Body of pancreas (tissue), 4 donors: ENCODE measurements around the gene ASB2. TPM values are rescaled to one million over a fixed set of nuclear protein-coding genes. Genes with fewer than 3 reads are reported as not detected.
A peak's percentile ranks its signal among the peaks of the same experiment; 100 is the strongest.

ENCODE experiments used
- ATAC-seq: fragments of 150-250 bp; one replicate; pipeline ENCODE4 v1.9.1; 2016
- DNase-seq, 4 donors: peaks; one replicate each; pipeline ENCODE4 v3.0.0-alpha.2; 2019
- H3K27ac ChIP-seq, 4 donors: fragments of 200-600 bp; sonication (generic); 1 replicate in 3 of 4; 2 replicates in 1 of 4; pipeline versions ENCODE4 v1.5.1 to v1.6.1; 2016 to 2019; ENCODE audit warnings: mild to moderate bottlenecking in 1 of 4, mixed read lengths in 1 of 4, moderate library complexity in 1 of 4
- H3K27me3 ChIP-seq, 2 donors: fragments of 200-600 bp; sonication (generic); one replicate each; pipeline ENCODE4 v1.6.0; 2016; ENCODE audit warnings: mild to moderate bottlenecking in 1 of 2
- H3K36me3 ChIP-seq, 2 donors: fragments of 200-600 bp; sonication (generic); replicated peaks in 1 of 2; 2 replicates each; pipeline ENCODE4 v1.5.1; 2016; ENCODE audit warnings: low read depth in 2 of 2; ENCODE audit not compliant: insufficient read depth in 1 of 2
- H3K4me1 ChIP-seq: fragments of 200-600 bp; sonication (generic); one replicate; pipeline ENCODE4 v1.6.0; 2016
- H3K4me3 ChIP-seq, 2 donors: fragments of 200-600 bp; sonication (generic); 1 replicate in 1 of 2; 2 replicates in 1 of 2; pipeline ENCODE4 v1.5.1; 2016 to 2019
- H3K9me3 ChIP-seq, 3 donors: fragments of 200-600 bp; sonication (generic); 1 replicate in 2 of 3; 2 replicates in 1 of 3; pipeline ENCODE4 v1.5.1; 2016
- POLR2A ChIP-seq, 3 donors: fragments of 450-650 bp; IDR thresholded peaks; one replicate each; pipeline ENCODE4 v1.6.1; 2016; ENCODE audit warnings: antibody characterized with exemption in 3 of 3, mild to moderate bottlenecking in 2 of 3
- WGBS, 2 donors: methylation state at CpG; one replicate each; pipeline ENCODE4 v1.1.5; 2017; 5-methylcytosine and 5-hydroxymethylcytosine counted together
- intact Hi-C: fragments of 100-400 bp; cut with DNase I; formaldehyde crosslinking; loops from one replicate; pipeline ENCODE4 v1.15.1; 2023
- total RNA-seq, 2 donors: library from RNA; depleted of rRNA; stranded (reverse); fragments of >200 nt; gene quantifications; one replicate each; pipeline ENCODE4 v1.1.0, GENCODE V29; 2016
- TF ChIP-seq, protein P1 (sequence below), 7 experiments: fragments of 450-650 bp in 4 of 7; fragments of 200-600 bp in 3 of 7; sonication (generic) in 3 of 7; IDR thresholded peaks; one replicate each; pipeline ENCODE4 v1.5.1; 2016 to 2019; ENCODE audit warnings: antibody characterized with exemption in 7 of 7

Gene ASB2
- total RNA-seq, 2 donors from 2014 or later: 0.33 to 7.0 TPM

DNA sequence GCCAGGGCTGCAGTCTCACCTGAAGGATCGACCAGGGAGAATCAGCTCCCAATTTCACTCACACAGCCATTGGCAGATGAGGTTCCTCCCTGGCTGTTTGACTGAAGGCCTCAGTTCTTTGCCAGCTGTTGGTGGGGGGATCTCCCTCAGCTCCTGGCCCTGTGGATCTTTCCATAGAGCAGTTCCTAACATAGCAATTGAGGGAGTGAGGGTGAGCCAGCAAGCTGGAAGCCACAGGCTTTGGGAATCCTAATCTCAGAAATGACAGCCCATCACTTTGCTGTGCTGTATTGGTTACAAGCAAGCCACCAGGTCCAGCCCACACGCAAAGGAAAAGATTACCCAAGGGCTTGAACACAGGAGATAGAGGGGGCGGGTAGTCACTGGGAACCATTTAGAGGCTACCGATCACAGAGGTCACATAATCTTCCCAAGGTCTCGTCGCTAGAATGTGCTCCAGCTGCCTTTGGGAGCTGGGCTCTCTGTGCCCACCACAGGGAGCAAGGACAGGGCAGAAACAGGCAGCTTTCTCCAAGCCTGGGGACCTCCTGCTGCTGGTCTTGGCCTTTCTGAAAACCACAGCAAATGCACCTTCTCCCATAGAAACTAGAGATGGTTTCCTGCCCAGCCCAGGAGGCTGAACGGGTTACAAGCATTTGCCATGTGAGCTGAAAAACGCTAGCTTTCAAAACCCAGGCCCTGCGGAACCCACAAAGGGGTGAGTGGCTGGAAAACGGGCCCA, 45.2 kb upstream of the ASB2 start:
- Histone ChIP-seq H3K4me3 (no peak overlapping the region), H3K4me1 (peaks cover 11% of the 10 kb centered on the region), H3K9me3 (no peaks in the 10 kb centered on the region), H3K36me3 (no peaks in the 10 kb centered on the region), H3K27me3 (no peaks in the 10 kb centered on the region), H3K27ac (no peak overlapping the region)
- intact Hi-C loops: no loop called here
- ATAC-seq (no peak), DNase-seq (no peak)
- TF ChIP-seq, protein P1, sequence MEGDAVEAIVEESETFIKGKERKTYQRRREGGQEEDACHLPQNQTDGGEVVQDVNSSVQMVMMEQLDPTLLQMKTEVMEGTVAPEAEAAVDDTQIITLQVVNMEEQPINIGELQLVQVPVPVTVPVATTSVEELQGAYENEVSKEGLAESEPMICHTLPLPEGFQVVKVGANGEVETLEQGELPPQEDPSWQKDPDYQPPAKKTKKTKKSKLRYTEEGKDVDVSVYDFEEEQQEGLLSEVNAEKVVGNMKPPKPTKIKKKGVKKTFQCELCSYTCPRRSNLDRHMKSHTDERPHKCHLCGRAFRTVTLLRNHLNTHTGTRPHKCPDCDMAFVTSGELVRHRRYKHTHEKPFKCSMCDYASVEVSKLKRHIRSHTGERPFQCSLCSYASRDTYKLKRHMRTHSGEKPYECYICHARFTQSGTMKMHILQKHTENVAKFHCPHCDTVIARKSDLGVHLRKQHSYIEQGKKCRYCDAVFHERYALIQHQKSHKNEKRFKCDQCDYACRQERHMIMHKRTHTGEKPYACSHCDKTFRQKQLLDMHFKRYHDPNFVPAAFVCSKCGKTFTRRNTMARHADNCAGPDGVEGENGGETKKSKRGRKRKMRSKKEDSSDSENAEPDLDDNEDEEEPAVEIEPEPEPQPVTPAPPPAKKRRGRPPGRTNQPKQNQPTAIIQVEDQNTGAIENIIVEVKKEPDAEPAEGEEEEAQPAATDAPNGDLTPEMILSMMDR (IDR thresholded peaks at IDR 0.05): no peak
- no peak for TF ChIP-seq POLR2A (IDR thresholded peaks at IDR 0.05)
- WGBS, 2 donors: 48 to 69% methylated on average over 9 of the region's 10 CpGs

DNA sequence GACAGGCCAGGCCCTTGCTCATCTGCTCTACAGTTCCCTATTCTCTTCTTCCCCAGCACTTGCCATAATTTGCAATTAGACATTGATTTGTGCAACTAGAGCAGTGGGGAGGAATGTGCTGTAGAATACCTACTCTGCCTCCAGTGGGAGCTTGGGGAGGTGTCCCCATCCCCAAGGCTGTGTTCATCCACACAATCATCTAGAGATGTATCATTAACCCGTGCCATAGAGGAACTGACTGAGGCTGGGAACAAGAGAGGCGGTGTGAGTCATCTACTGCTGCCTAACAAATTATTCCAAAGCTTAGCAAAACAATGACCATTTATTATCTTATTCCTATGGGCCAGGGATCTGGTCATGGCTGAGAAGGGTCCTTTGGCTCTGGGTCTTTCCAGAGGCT, 44.6 kb upstream of the ASB2 start:
- H3K4me1 ChIP-seq: peaks cover 10% of the 10 kb centered on the region
- 77 to 78% methylated on average over 2 of the region's 2 CpGs for WGBS, 2 donors
- no peak for DNase-seq
- TF ChIP-seq, protein P1 (IDR thresholded peaks at IDR 0.05): no peak
- no peak for TF ChIP-seq POLR2A (IDR thresholded peaks at IDR 0.05)
- no peak for ATAC-seq
- H3K27me3 ChIP-seq: no peaks in the 10 kb centered on the region
- H3K4me3 ChIP-seq: no peak overlapping the region
- H3K9me3 ChIP-seq: no peaks in the 10 kb centered on the region
- no peaks in the 10 kb centered on the region for H3K36me3 ChIP-seq
- no peak overlapping the region for H3K27ac ChIP-seq
- intact Hi-C loops: no loop called here

DNA sequence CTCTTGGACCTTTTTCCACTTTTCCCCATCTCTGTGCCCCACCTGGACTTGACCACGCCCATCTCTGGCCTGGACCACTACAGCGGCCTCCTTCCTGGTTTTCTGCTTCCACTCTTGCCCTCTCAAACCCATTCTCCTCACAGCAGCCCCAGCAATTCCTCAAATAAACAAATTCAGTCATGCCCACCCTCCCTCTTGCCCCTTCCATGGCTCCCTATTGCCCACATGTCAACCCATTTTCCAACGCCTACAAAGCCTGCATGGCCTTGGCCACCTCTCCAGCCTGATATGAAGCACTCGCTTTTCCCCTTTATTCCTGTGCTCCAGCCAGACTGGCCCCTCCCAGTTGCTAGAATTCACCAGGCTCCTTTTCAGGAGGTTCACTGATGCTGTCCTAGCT, 43.9 kb upstream of the ASB2 start:
- intact Hi-C loops: no loop called here

DNA sequence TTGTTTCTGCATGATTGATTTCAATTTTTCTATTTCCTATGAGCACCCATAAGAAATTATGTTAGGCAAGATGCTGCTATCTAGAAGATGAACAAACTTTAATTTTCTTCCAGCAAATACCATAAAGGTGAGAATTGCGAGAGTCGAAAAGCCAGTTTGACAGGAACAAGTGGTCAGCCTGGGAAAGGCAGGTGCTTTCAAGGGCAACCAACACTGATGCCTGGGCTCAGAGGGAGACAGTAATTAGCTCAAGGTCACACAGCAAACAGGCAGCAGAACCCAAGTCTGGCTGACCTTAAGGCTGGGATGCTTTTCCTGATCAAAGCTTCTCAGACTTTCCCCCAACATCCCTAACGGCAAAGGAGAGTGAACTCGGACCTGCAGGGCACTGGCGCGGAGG, 43.0 kb upstream of the ASB2 start:
- no peaks in the 10 kb centered on the region for H3K27me3 ChIP-seq
- DNase-seq (peak in 3 of 4 donors; percentile 50 to 62 (median 58)), ATAC-seq (peak; percentile 48)
- 40 to 43% methylated on average over 6 of the region's 6 CpGs for WGBS, 2 donors
- H3K4me1 ChIP-seq: peaks cover 6% of the 10 kb centered on the region
- H3K4me3 ChIP-seq: no peak overlapping the region
- TF ChIP-seq, protein P1 (IDR thresholded peaks at IDR 0.05): peak in 1 of 7 experiments; percentile 4
- TF ChIP-seq POLR2A (IDR thresholded peaks at IDR 0.05): no peak
- intact Hi-C loops: no loop called here
- H3K36me3 ChIP-seq: no peaks in the 10 kb centered on the region
- no peak overlapping the region for H3K27ac ChIP-seq
- H3K9me3 ChIP-seq: no peaks in the 10 kb centered on the region

More for the DNA sequence above, 43.9 kb upstream of the ASB2 start:
- DNase-seq (no peak), ATAC-seq (no peak)
- Histone ChIP-seq H3K36me3 (no peaks in the 10 kb centered on the region), H3K4me1 (peaks cover 6% of the 10 kb centered on the region), H3K9me3 (no peaks in the 10 kb centered on the region), H3K27ac (no peak overlapping the region), H3K27me3 (no peaks in the 10 kb centered on the region), H3K4me3 (no peak overlapping the region)
- TF ChIP-seq, protein P1 (IDR thresholded peaks at IDR 0.05): no peak
- no peak for TF ChIP-seq POLR2A (IDR thresholded peaks at IDR 0.05)
- WGBS, 2 donors: 72 to 80% methylated on average over 4 of the region's 4 CpGs

DNA sequence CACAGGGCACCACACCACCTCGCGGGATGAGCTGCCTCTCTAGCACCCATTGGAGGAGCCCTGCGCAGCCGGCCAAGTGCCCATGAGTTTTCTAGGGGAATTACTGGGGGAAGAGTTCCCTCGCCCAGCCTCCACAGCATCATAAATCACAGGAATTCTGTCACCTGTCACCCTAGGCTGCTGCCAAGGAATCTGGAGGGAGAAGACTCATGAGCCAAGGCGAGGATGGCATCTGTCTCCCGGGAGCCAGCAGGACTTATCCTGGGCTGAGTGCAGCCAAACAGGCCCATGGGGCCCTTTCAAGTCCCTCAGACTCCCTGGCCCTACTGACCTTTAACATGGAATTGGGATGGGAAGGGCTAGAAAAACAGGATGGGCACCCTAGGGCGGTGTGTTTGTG, 41.9 kb upstream of the ASB2 start:
- Histone ChIP-seq H3K4me1 (peaks cover 6% of the 10 kb centered on the region), H3K27ac (no peak overlapping the region), H3K27me3 (no peaks in the 10 kb centered on the region), H3K4me3 (no peak overlapping the region), H3K36me3 (no peaks in the 10 kb centered on the region), H3K9me3 (no peaks in the 10 kb centered on the region)
- intact Hi-C loops: no loop called here
- no peak for TF ChIP-seq POLR2A (IDR thresholded peaks at IDR 0.05)
- TF ChIP-seq, protein P1 (IDR thresholded peaks at IDR 0.05): no peak
- no peak for ATAC-seq
- DNase-seq: no peak
- 80 to 84% methylated on average over 6 to 8 of the region's 8 CpGs for WGBS, 2 donors
